GM12878 (cell line): Measurements from ENCODE around the gene ZNF33B. TPM values are rescaled to one million over a fixed set of nuclear protein-coding genes. Genes with fewer than 3 reads are reported as not detected.

Experiments
- ATAC-seq: fragments of 200-7000 bp; cut with Tn5 transposase; 3 replicates; pipeline ENCODE4 v1.9.1; 2020; ENCODE audit warnings: mild to moderate bottlenecking, moderate library complexity
- BruUV-seq: library from RNA; stranded (reverse); fragments of 400-500 nt; replicated peaks from 2 replicates; lab custom pipeline; 2021; lab: Mats Ljungman, UMichigan
- CTCF ChIA-PET: fragments of 300-600 bp; sonication (Branson Sonifier 250); formaldehyde crosslinking; extraction: SDS; loops from one replicate; lab custom pipeline; 2021; ENCODE audit warnings: inconsistent platforms; lab: Yijun Ruan, JAX
- POLR2A ChIA-PET: fragments of 350-600 bp; formaldehyde crosslinking; extraction: SDS; loops from one replicate; lab custom pipeline; 2021; ENCODE audit warnings: inconsistent platforms; lab: Charles Lee
- RAD21 ChIA-PET: fragments of 300-600 bp; sonication (Branson Sonifier 250); formaldehyde crosslinking; loops from one replicate; lab custom pipeline; 2023; ENCODE audit warnings: antibody characterized with exemption; ENCODE audit not compliant: unreplicated experiment; lab: Charles Lee
- SMC1A ChIA-PET: fragments of 300-600 bp; sonication (Branson Sonifier 250); formaldehyde crosslinking; loops from one replicate; lab custom pipeline; 2023; ENCODE audit not compliant: unreplicated experiment, uncharacterized antibody; lab: Charles Lee
- DNase-seq: peaks from one replicate; pipeline ENCODE4 v3.0.0-alpha.2; 2011; ENCODE audit warnings: low read depth, low spot score
- FAIRE-seq: peaks from 3 replicates; lab custom pipeline; 2011; peaks lifted over from hg19 to GRCh38; lab: Jason Lieb, UNC
- H2AFZ ChIP-seq: 2 replicates; pipeline ENCODE4 v1.6.0; 2011; ENCODE audit warnings: low read depth, low read length, control low read depth; ENCODE audit not compliant: control insufficient read depth
- H3K27ac ChIP-seq: 2 replicates; pipeline ENCODE4 v1.5.1; 2011; ENCODE audit warnings: control low read depth; ENCODE audit not compliant: control insufficient read depth, insufficient read depth
- H3K27me3 ChIP-seq, 2 experiments: replicated peaks in 1 of 2; 2 replicates each; pipeline versions ENCODE4 v1.6.0 to v1.6.1; 2011; ENCODE audit warnings: low read length in 1 of 2; ENCODE audit not compliant: control insufficient read depth in 2 of 2, insufficient read depth in 2 of 2
- H3K36me3 ChIP-seq, 2 experiments: 2 replicates each; pipeline ENCODE4 v1.5.1; 2011; ENCODE audit warnings: low read length in 1 of 2; ENCODE audit not compliant: control insufficient read depth in 2 of 2, insufficient read depth in 2 of 2
- H3K4me1 ChIP-seq: 2 replicates; pipeline ENCODE4 v1.6.1; 2011; ENCODE audit warnings: mild to moderate bottlenecking, low read length, moderate library complexity, mixed read lengths; ENCODE audit not compliant: control insufficient read depth, insufficient read depth
- H3K4me2 ChIP-seq: 2 replicates; pipeline ENCODE4 v1.6.0; 2011; ENCODE audit warnings: control low read depth; ENCODE audit not compliant: control insufficient read depth, insufficient read depth
- H3K4me3 ChIP-seq: fragments of 200-600 bp; sonication (generic); 2 replicates; pipeline ENCODE4 v1.5.1; 2016
- H3K79me2 ChIP-seq: 2 replicates; pipeline ENCODE4 v1.6.0; 2011; ENCODE audit warnings: low read length; ENCODE audit not compliant: control insufficient read depth, insufficient read depth
- H3K9ac ChIP-seq: 2 replicates; pipeline ENCODE4 v1.8.0; 2011; ENCODE audit warnings: low read length, control low read depth, mixed read lengths; ENCODE audit not compliant: control insufficient read depth, insufficient read depth
- H3K9me3 ChIP-seq: replicated peaks from 3 replicates; pipeline ENCODE4 v1.5.1; 2011; ENCODE audit warnings: mild to moderate bottlenecking, low read length; ENCODE audit not compliant: control insufficient read depth, insufficient read depth
- H4K20me1 ChIP-seq: 2 replicates; pipeline ENCODE4 v1.6.0; 2011; ENCODE audit not compliant: control insufficient read depth, insufficient read depth
- CHD1 ChIP-seq: IDR thresholded peaks from 2 replicates; pipeline ENCODE4 v1.6.1; 2012; ENCODE audit warnings: low read depth, low read length, improper control_type of control experiment
- EZH2 ChIP-seq: IDR thresholded peaks from 2 replicates; pipeline ENCODE4 v1.6.1; 2012; ENCODE audit warnings: low read depth, mild to moderate bottlenecking, control low read depth, inconsistent platforms, low read length, borderline replicate concordance; ENCODE audit not compliant: control insufficient read depth
- MTA3 ChIP-seq: IDR thresholded peaks from 2 replicates; pipeline ENCODE4 v1.6.1; 2012; ENCODE audit warnings: low read length, inconsistent platforms, borderline replicate concordance
- NR2C1 ChIP-seq: fragments of 450-650 bp; IDR thresholded peaks from 2 replicates; pipeline ENCODE4 v1.6.1; 2017; ENCODE audit warnings: antibody characterized with exemption, mild to moderate bottlenecking, moderate library complexity
- SIN3A ChIP-seq: IDR thresholded peaks from 2 replicates; pipeline ENCODE4 v1.6.1; 2012; ENCODE audit warnings: low read depth, low read length, improper control_type of control experiment
- SIX5 ChIP-seq: IDR thresholded peaks from 2 replicates; pipeline ENCODE4 v1.6.1; 2011; ENCODE audit warnings: mild to moderate bottlenecking, low read depth, low read length, moderate library complexity; ENCODE audit not compliant: severe bottlenecking
- TCF3 ChIP-seq: IDR thresholded peaks from 2 replicates; pipeline ENCODE4 v1.6.1; 2012; ENCODE audit warnings: low read depth, mild to moderate bottlenecking, low read length, borderline replicate concordance; ENCODE audit not compliant: insufficient read depth
- WGBS: methylation state at CpG from one replicate; pipeline ENCODE4 v1.1.6; 2016; ENCODE audit warnings: low lambda C conversion rate; ENCODE audit not compliant: insufficient replicate concordance, insufficient coverage; ENCODE audit errors: missing lambda C conversion rate; 5-methylcytosine and 5-hydroxymethylcytosine counted together
- in situ Hi-C: fragments of 300-500 bp; cut with MboI; formaldehyde crosslinking; loops from 9 replicates; pipeline ENCODE4 v1.14.3; 2018; ENCODE audit warnings: mixed read lengths
- intact Hi-C: fragments of 100-400 bp; cut with micrococcal nuclease; formaldehyde crosslinking; loops from one replicate; pipeline ENCODE4 v1.14.2; 2022; ENCODE audit not compliant: unreplicated experiment
- polyA plus RNA-seq, 11 experiments: library from polyadenylated mRNA; depleted of rRNA in 4 of 11; unstranded in 6 of 11; stranded (reverse) in 5 of 11; fragments of >200 nt; fragmentation: Nextera tagmentation in 4 of 11; fragmentation: Illumina TruSeq in 1 of 11; extraction: Ambion mirVana in 4 of 11; extraction: Trizol in 1 of 11; gene quantifications; 1 replicate in 1 of 11; 2 replicates in 10 of 11; pipeline versions ENCODE4 v1.2.1 to v1.2.3, GENCODE V29; 2011 to 2016; ENCODE audit warnings: inconsistent platforms in 2 of 11, missing spikeins in 2 of 11, low read depth in 1 of 11
- total RNA-seq, 4 experiments: library from RNA; depleted of rRNA in 3 of 4; stranded (reverse); fragments of >200 nt in 3 of 4; fragmentation: Illumina TruSeq in 1 of 4; extraction: Trizol in 1 of 4; gene quantifications; 2 replicates each; pipeline versions ENCODE4 v1.2.1 to v1.2.3, GENCODE V29; 2013 to 2021
- TF ChIP-seq, protein P1 (sequence below): fragments of 450-650 bp; IDR thresholded peaks from 2 replicates; pipeline ENCODE4 v1.6.1; 2018; ENCODE audit warnings: mild to moderate bottlenecking, low read depth, moderate library complexity; ENCODE audit not compliant: partially characterized antibody
- TF ChIP-seq, protein P2 (sequence below): fragments of 450-650 bp; IDR thresholded peaks from 2 replicates; pipeline ENCODE4 v1.6.1; 2014; ENCODE audit warnings: mild to moderate bottlenecking
- TF ChIP-seq, protein P3 (sequence below): IDR thresholded peaks from 2 replicates; pipeline ENCODE4 v1.6.1; 2011; ENCODE audit warnings: borderline replicate concordance, low read depth, mild to moderate bottlenecking, moderate library complexity, low read length; ENCODE audit not compliant: insufficient read depth, poor library complexity, severe bottlenecking

The ZNF33B gene
- total and polyA plus RNA-seq, 10 of the 15 experiments (the other 5 are each of a cell fraction or from before 2014, with no cell fraction given), result 5.3 to 19.7 (median 9.3) TPM

DNA sequence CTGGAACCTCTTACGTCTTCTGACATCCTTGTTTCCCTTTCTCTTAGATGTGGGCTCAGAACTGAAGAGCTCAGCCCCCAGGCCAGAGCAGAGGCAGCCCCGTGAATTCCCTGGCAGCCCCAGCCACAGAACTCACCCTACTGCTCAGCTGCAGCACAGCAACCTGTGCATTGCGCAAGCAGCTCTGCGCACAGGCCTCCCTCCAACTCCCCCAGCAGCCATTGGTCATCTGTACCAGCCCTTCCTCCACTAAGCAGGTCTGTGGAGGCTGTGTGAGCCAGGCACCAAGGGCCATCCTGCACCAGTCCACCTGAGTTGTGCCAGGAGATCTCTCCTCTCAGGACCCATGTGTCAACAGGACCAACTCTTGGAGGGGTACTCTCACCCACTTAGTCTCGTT lies 54.5 kb downstream of the ZNF33B start:
- Histone ChIP-seq H3K27ac (no peak overlapping the region), H3K36me3 (no peaks in the 10 kb centered on the region; a peak in 2 of 4 replicates), H3K4me2 (no peak overlapping the region), H2AFZ (no peak overlapping the region), H3K4me1 (no peaks in the 10 kb centered on the region), H3K27me3 (no peaks in the 10 kb centered on the region), H3K9ac (no peak overlapping the region), H4K20me1 (no peaks in the 10 kb centered on the region), H3K79me2 (no peaks in the 10 kb centered on the region), H3K4me3 (no peak overlapping the region), H3K9me3 (no peaks in the 10 kb centered on the region)
- RAD21 ChIA-PET, result no interaction called here
- POLR2A ChIA-PET, result no interaction called here
- intact Hi-C loops (no loop called here), in situ Hi-C loops (no loop called here)
- CTCF ChIA-PET, result no interaction called here
- FAIRE-seq (no peak), ATAC-seq (no peak), DNase-seq (no peak)
- no TSS peak for BruUV-seq
- SMC1A ChIA-PET, result no interaction called here
- TF ChIP-seq, protein P1, sequence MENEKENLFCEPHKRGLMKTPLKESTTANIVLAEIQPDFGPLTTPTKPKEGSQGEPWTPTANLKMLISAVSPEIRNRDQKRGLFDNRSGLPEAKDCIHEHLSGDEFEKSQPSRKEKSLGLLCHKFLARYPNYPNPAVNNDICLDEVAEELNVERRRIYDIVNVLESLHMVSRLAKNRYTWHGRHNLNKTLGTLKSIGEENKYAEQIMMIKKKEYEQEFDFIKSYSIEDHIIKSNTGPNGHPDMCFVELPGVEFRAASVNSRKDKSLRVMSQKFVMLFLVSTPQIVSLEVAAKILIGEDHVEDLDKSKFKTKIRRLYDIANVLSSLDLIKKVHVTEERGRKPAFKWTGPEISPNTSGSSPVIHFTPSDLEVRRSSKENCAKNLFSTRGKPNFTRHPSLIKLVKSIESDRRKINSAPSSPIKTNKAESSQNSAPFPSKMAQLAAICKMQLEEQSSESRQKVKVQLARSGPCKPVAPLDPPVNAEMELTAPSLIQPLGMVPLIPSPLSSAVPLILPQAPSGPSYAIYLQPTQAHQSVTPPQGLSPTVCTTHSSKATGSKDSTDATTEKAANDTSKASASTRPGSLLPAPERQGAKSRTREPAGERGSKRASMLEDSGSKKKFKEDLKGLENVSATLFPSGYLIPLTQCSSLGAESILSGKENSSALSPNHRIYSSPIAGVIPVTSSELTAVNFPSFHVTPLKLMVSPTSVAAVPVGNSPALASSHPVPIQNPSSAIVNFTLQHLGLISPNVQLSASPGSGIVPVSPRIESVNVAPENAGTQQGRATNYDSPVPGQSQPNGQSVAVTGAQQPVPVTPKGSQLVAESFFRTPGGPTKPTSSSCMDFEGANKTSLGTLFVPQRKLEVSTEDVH, result no peak
- TF ChIP-seq, protein P2, sequence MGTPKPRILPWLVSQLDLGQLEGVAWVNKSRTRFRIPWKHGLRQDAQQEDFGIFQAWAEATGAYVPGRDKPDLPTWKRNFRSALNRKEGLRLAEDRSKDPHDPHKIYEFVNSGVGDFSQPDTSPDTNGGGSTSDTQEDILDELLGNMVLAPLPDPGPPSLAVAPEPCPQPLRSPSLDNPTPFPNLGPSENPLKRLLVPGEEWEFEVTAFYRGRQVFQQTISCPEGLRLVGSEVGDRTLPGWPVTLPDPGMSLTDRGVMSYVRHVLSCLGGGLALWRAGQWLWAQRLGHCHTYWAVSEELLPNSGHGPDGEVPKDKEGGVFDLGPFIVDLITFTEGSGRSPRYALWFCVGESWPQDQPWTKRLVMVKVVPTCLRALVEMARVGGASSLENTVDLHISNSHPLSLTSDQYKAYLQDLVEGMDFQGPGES, result no peak
- TF ChIP-seq EZH2 (no peak), TCF3 (no peak), SIN3A (no peak), MTA3 (no peak), NR2C1 (no peak), SIX5 (no peak), CHD1 (no peak)
- TF ChIP-seq, protein P3, sequence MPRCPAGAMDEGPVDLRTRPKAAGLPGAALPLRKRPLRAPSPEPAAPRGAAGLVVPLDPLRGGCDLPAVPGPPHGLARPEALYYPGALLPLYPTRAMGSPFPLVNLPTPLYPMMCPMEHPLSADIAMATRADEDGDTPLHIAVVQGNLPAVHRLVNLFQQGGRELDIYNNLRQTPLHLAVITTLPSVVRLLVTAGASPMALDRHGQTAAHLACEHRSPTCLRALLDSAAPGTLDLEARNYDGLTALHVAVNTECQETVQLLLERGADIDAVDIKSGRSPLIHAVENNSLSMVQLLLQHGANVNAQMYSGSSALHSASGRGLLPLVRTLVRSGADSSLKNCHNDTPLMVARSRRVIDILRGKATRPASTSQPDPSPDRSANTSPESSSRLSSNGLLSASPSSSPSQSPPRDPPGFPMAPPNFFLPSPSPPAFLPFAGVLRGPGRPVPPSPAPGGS, result no peak
- 85% methylated on average over 5 of the region's 5 CpGs for WGBS
